ENCODE results near the gene ZHX3.

Gene ZHX3

GRCh38 chr20:41183391-41183790 is 134.1 kb downstream of the ZHX3 start:
- no peak for FAIRE-seq

GRCh38 chr20:41182296-41183212 is 135.0 kb downstream of the ZHX3 start:
- FAIRE-seq: no peak

- FAIRE-seq: no peak
Measured at GRCh38 chr20:41181567-41181966, 136.0 kb downstream of the ZHX3 start.

GRCh38 chr20:41180599-41181333 is 136.8 kb downstream of the ZHX3 start:
- FAIRE-seq: no peak

GRCh38 chr20:41179961-41180360 is 137.6 kb downstream of the ZHX3 start:
- FAIRE-seq: no peak

DNA sequence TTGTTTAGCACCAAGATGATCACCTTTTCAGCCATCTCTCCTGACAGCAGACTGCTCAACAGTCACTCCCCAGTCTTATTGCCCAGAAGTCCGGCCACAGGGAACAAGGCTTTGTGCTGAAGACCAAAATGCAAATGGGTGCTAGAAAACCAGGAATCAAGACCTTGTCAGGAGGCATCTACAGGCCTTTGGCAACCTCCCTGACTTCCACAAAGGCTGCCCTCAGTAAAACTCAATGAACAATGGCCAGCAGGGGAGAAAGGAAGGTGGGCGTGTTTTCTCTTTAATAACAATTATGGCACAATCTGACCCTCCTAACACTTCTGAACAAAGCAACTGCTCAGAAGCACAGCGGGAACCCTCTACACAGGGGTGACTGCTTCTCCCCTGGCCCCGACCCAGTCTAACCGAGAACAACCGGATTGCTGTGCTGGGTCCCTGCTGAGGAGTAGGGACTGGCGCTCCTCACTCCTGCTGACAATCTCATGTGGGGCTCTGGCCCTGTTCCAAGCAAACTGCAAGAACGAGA is 138.6 kb downstream of the ZHX3 start:
- no peak for FAIRE-seq

DNA sequence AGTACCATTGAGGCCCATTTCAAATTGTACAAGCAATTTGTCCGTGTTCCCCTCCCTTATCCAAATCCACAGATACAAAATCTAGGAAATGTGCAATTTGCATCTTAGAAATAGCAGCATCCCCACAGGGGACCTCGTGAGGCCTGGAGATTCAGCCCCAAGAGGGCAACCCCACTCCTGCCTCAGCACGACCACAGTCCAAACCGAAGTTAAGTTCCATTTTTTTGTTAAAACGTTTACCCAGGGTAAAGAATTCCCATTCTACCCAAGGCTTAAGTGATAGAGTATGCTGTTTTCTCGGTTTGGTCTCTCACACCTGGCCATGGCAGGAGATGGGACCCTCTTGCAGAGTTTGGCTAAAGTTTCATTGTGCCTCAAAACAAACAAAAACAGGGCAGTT is 139.0 kb downstream of the ZHX3 start:
- no peak for FAIRE-seq

GRCh38 chr20:41177636-41178035 is 139.9 kb downstream of the ZHX3 start:
- FAIRE-seq: no peak

GRCh38 chr20:41176711-41177552 is 140.6 kb downstream of the ZHX3 start:
- no peak for FAIRE-seq

GRCh38 chr20:41175727-41176330 is 141.7 kb downstream of the ZHX3 start:
- no peak for FAIRE-seq

DNA sequence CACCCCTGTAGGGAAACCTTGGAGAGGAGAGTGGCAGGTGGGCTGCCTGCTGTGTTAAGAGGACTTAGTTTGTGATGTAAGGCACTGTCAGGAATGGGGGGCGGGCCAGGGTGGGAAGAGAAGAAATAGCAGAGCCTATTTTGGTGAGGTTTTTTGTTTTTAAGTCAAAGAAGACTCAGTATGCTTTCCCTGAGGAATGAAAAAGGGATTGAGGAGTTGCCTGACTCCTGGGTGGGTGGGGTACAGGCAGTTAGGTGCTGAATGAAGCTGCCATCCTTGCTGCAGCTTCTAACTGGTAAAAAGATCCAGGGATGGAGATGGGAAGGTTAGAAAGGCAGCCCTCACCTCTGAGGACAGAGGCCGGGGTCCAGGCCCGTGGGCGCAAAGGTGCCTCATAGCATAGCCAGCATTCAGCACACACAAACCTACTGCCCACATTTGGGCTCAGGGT is 142.3 kb downstream of the ZHX3 start:
- no peak for FAIRE-seq

GRCh38 chr20:41174782-41175181 is 142.7 kb downstream of the ZHX3 start:
- FAIRE-seq: no peak

DNA sequence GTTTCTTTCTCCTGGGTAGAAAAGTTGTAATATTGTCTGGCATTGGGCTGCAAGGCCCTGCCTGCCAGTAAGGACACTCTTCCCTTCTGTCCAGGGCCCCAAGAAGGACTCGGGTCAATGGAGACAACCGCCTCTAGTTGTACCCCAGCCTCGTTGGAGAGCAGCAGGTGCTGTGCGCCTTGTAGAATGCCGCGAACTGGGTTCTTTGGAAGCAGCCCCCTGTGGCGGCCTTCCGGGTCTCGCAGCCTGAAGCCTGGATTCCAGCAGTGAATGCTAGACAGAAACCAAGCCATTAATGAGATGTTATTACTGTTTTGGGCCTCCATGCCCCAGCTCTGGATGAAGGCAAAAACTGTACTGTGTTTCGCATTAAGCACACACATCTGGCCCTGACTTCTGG is 143.2 kb downstream of the ZHX3 start:
- FAIRE-seq: no peak

GRCh38 chr20:41173791-41174341 is 143.7 kb downstream of the ZHX3 start:
- no peak for FAIRE-seq

DNA sequence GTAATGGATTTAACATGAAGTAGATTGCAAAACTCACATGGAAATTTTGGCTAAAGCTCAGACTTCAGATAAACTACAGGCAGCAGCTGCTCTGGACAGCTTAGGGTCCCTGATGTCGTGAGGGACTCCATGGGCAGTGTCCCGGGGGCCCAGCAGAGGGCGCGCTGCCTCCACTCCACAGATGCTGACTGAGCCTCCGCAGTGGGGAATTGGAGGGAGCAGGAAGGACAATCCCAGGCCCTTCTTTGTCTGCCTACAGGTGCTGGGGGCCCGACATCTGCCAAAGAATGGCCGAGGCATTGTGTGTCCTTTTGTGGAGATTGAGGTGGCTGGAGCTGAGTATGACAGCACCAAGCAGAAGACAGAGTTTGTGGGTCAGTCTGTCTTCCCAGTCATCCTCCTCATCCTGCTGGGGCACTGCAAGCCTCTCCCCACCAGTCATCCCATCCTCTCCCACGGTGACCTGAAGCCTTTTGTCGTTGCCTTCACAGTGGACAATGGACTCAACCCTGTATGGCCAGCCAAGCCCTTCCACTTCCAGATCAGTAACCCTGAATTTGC is 144.3 kb downstream of the ZHX3 start:
- FAIRE-seq: no peak

DNA sequence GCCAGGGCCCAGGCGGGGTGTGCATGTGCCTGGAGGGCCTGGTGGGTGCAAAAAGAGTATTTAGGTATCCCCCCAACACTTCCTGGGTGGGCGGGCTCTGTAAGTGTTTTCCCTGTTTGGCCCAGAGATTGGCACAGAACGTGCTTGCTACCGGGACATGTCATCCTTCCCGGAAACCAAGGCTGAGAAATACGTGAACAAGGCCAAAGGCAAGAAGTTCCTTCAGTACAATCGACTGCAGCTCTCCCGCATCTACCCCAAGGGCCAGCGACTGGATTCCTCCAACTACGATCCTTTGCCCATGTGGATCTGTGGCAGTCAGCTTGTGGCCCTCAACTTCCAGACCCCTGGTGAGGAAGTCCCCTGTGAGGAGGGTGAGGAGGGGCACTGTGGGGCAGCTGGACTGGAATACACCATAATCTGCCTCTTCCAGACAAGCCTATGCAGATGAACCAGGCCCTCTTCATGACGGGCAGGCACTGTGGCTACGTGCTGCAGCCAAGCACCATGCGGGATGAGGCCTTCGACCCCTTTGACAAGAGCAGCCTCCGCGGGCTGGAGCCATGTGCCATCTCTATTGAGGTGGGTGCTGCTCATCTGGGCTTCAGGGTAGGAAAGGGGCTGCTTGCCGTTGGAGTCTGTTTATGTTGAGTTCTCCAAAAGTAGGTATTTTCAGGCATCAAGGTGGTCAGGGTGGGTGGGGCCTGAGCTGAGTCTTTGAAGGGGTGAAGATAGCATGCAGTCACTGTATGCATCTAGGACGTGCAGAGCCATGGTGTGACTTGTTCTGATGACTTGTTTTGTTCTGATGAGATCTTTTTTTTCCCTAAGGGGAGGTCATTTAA is 145.0 kb downstream of the ZHX3 start:
- FAIRE-seq: no peak

DNA sequence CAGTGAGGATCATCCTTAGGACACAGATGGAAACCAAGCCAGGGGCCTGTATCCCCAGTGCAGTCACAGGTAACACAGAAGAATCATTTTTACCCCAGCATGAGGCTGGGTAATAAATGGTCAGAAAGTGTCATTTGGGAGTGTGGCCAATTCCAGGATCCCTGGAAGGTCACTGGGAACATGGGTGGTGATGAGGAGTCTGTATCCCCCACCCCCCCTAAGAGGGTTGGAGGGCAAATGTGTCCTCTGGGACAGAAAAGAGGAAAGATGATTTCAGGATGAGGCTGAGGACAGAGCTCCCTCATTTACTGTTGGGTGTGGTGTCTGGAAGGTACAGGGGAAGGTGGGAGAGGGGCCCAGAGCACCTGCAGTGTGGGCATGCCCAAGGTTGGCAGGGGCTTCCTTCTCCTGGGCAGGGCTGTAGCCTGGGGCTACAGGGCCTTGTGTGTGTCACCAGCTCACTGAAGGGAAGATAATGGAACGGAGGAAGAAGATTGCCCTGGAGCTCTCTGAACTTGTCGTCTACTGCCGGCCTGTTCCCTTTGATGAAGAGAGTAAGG is 145.7 kb downstream of the ZHX3 start:
- no peak for FAIRE-seq

- FAIRE-seq: no peak
Measured at GRCh38 chr20:41170386-41171105, 147.0 kb downstream of the ZHX3 start.

- FAIRE-seq: no peak
Measured at GRCh38 chr20:41169791-41170351, 147.7 kb downstream of the ZHX3 start.

All from islet of Langerhans (tissue), 1 donor.